SHP77 treated with DMSO at 0.1 percent for 48 hours (cell line): Measurements from ENCODE around the gene INHBC.

Experiments used
- DNase-seq: peaks from one replicate; lab custom pipeline; 2025; lab: John Stamatoyannopoulos, UW

INHBC gene

DNA sequence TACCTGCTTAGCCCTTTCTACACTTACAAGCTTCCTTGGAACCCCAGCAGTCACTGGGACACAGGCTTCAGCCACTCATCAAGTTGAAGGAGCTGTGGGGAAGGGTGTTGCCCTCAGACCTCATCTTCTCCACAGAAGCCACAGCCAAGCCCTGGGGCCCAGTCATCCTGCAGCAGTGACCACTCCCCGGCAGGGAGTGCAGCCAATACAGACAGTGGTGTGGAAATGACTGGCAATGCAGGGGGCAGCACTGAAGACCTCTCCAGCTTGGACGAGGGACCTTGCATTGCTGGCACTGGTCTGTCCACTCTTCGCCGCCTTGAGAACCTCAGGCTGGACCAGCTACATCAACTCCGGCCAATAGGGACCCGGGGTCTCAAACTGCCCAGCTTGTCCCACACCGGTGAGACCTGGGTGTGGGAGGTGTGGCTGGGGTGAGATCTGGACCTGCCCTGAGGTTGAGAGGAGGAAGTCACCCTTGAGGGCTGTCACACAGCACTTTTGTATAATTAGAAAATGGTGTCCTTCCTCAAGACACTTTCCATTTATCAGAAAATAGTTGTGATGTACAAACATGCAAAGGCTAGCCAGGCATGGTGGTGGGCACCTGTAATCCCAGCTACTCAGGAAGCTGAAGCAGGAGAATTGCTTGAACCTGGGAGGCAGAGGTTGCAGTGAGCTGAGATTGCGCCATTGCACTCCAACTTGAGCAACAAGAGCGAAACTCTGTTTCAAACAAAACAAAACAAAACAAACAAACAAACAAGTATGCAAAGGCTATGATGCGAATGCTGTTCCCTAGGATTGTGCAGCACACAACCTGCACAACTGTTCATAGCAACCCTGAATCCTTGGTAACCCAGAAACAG lies 34.9 kb downstream of the INHBC start:
- no peak for DNase-seq

GRCh38 chr12:57470286-57470969 lies 35.8 kb downstream of the INHBC start:
- DNase-seq = no peak

GRCh38 chr12:57470970-57471656 lies 36.5 kb downstream of the INHBC start:
- no peak for DNase-seq

DNA sequence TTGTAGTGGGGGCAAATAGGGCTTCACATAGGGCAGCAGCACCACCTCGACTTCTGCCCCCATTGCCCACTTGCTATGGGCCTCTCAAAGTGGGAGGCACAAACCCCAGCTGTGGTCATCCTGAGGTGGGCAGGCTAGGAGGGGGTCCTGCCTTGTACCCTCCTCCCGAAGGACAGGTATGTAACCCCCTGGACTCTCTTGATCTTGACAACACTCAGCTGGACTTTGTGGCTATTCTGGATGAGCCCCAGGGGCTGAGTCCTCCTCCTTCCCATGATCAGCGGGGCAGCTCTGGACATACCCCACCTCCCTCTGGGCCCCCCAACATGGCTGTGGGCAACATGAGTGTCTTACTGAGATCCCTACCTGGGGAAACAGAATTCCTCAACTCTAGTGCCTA lies 37.1 kb downstream of the INHBC start:
- no peak for DNase-seq

- DNase-seq = no peak
Observed at GRCh38 chr12:57472391-57472790, 37.8 kb downstream of the INHBC start.

GRCh38 chr12:57473392-57473791 lies 38.8 kb downstream of the INHBC start:
- DNase-seq = no peak

- DNase-seq = no peak
Observed at GRCh38 chr12:57473886-57474285, 39.3 kb downstream of the INHBC start.

DNA sequence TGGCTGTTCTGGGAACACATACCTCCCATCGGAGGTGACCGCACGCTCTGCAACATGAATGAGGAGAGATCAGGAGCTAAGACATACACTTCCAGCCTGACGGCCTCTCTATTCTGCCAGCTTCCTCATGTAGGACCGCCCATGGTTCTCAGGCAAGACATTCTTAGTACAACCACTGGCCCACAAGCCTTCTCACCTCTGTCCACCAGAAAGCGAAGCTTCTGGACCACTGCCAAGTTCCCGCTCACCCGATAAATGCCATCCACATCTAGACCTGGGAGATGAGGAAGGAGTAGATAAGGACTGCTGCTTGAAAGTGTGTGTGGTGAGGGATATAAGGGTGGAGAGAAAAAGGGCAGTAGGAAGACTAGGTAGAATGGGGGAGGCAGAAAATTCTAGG lies 39.8 kb downstream of the INHBC start:
- DNase-seq = no peak

- no peak for DNase-seq
Observed at GRCh38 chr12:57474862-57475261, 40.3 kb downstream of the INHBC start.

- no peak for DNase-seq
Observed at GRCh38 chr12:57475271-57476161, 40.9 kb downstream of the INHBC start.

- no peak for DNase-seq
Observed at GRCh38 chr12:57476162-57476992, 41.8 kb downstream of the INHBC start.

DNA sequence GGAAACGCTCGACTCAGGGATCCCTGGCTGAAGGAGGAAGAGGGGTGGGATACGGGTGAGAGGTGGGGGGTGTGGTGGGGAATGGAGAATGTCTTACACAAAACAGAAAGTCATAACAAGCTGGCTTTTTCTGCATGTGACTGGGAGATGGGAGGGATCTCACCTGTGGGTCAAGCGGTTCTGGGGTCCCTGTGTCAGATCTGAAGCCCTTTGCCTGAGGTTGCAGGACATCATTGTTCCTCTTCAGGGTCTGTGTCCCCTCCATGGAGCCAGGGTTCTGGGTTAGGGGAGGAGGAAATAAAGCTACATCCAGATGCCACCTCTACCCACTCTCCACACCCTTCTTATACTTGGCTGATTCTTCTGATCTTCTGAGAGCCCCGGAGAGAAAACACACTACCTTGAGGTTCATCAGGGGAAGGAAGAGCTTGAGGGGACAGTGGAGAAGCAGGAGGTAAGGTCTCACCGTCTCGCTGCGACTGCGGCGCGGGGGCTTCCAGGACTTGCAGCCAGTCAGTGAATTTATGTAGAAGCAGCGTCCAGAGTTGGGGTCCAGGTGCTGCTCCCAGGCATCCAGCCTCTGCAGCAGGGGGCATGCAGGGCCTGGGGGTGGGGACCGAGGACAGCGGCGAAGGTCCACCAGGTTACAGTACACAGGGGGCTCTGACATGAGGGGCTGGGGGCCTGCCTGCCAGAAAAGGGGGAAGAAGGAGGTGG lies 42.6 kb downstream of the INHBC start:
- no peak for DNase-seq

- no peak for DNase-seq
Observed at GRCh38 chr12:57477710-57478681, 43.4 kb downstream of the INHBC start.

- no peak for DNase-seq
Observed at GRCh38 chr12:57479043-57479375, 44.4 kb downstream of the INHBC start.

GRCh38 chr12:57479376-57480115 lies 45.0 kb downstream of the INHBC start, which contains the start of gene ARHGAP9:
Gene ARHGAP9 (minus strand): TSS chr12:57479866. CDS start chr12:57479406, 460 bp downstream.
- no peak for DNase-seq

GRCh38 chr12:57481671-57482070 lies 47.1 kb downstream of the INHBC start:
- DNase-seq = no peak

GRCh38 chr12:57483466-57483865 lies 48.9 kb downstream of the INHBC start:
- no peak for DNase-seq

DNA sequence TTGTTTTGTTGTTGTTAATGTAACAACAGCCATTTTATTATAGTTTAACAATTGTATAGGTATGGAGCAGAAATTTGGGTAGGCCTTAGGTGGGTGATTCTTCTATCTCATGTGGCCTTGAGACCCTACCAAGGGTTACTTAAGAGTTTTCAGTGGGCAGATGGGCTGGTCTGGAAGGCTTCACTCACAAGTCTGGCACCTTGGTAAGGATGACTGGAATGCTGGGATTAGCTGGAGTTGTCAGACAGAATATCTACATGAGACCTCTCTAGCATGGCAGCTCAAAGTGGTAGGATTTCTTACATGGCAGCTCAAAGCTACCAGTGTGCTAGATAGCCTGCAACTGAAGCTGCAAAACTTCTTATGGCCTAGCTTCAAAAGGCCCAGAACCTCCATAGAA lies 51.1 kb downstream of the INHBC start:
- no peak for DNase-seq
